Measurements from ENCODE around the gene KRTAP16-1. TPM values are rescaled to one million over a fixed set of nuclear protein-coding genes. Genes with fewer than 3 reads are reported as not detected.

The KRTAP16-1 gene
- polyA plus RNA-seq, 1 donor from 2014 or later: not detected

- Histone ChIP-seq H3F3A (ENCODE audit: insufficient read depth, low read length, poor library complexity, severe bottlenecking) (no peaks in the 10 kb centered on the region), H3K27ac (ENCODE audit: low read length) (no peak overlapping the region), H3K9me2 (ENCODE audit: insufficient read depth, low read length) (no peaks in the 10 kb centered on the region), H3K4me3 (ENCODE audit: low read length) (no peak overlapping the region), H3K4me2 (ENCODE audit: low read length) (no peak overlapping the region), H2AFZ (ENCODE audit: low read depth, low read length) (no peak overlapping the region), H3K27me3 (ENCODE audit: insufficient read depth, low read depth, low read length) (no peaks in the 10 kb centered on the region), H3K79me2 (replicated peaks; ENCODE audit: insufficient read depth, low read length) (no peaks in the 10 kb centered on the region), H4K20me1 (ENCODE audit: insufficient read depth) (no peaks in the 10 kb centered on the region), H3K9ac (ENCODE audit: low read length) (no peak overlapping the region), H3K36me3 (ENCODE audit: insufficient read depth, low read length) (no peaks in the 10 kb centered on the region), H3K9me3 (ENCODE audit: low read length) (no peaks in the 10 kb centered on the region)
- TF ChIP-seq EP300 (conservative IDR thresholded peaks at IDR 0.05; ENCODE audit: poor library complexity, severe bottlenecking) (no peak), MXI1 (conservative IDR thresholded peaks at IDR 0.05; ENCODE audit: poor library complexity, severe bottlenecking) (no peak), POLR2AphosphoS5 (IDR thresholded peaks at IDR 0.05) (no peak), EZH2 (IDR thresholded peaks at IDR 0.05; ENCODE audit: borderline replicate concordance, insufficient read depth, low read length, poor library complexity, severe bottlenecking) (no peak), TAF1 (IDR thresholded peaks at IDR 0.05; ENCODE audit: low read depth) (no peak), REST (IDR thresholded peaks at IDR 0.05; ENCODE audit: borderline replicate concordance) (no peak), SMC3 (conservative IDR thresholded peaks at IDR 0.05; ENCODE audit: poor library complexity) (no peak), RAD21 (conservative IDR thresholded peaks at IDR 0.05) (no peak), CTCF (IDR thresholded peaks at IDR 0.05; ENCODE audit: poor library complexity, severe bottlenecking) (no peak)
Measured at GRCh38 chr17:41307647-41308046, 1.5 kb downstream of the KRTAP16-1 start.

GRCh38 chr17:41304091-41304490 is 5.0 kb downstream of the KRTAP16-1 start:
- Histone ChIP-seq H3K4me2 (ENCODE audit: low read length) (no peak overlapping the region), H2AFZ (ENCODE audit: low read depth, low read length) (no peak overlapping the region)
- TF ChIP-seq REST (IDR thresholded peaks at IDR 0.05; ENCODE audit: borderline replicate concordance) (no peak), SMC3 (conservative IDR thresholded peaks at IDR 0.05; ENCODE audit: poor library complexity) (no peak), EP300 (conservative IDR thresholded peaks at IDR 0.05; ENCODE audit: poor library complexity, severe bottlenecking) (no peak), CTCF (IDR thresholded peaks at IDR 0.05; ENCODE audit: poor library complexity, severe bottlenecking) (no peak), POLR2AphosphoS5 (IDR thresholded peaks at IDR 0.05) (no peak), EZH2 (IDR thresholded peaks at IDR 0.05; ENCODE audit: borderline replicate concordance, insufficient read depth, low read length, poor library complexity, severe bottlenecking) (no peak), RAD21 (conservative IDR thresholded peaks at IDR 0.05) (no peak), TAF1 (IDR thresholded peaks at IDR 0.05; ENCODE audit: low read depth) (no peak), MXI1 (conservative IDR thresholded peaks at IDR 0.05; ENCODE audit: poor library complexity, severe bottlenecking) (no peak)

More at GRCh38 chr17:41304091-41304490, 5.0 kb downstream of the KRTAP16-1 start:
- H3F3A ChIP-seq (ENCODE audit: insufficient read depth, low read length, poor library complexity, severe bottlenecking): no peaks in the 10 kb centered on the region
- H4K20me1 ChIP-seq (ENCODE audit: insufficient read depth): no peaks in the 10 kb centered on the region
- no peaks in the 10 kb centered on the region for H3K79me2 ChIP-seq (replicated peaks; ENCODE audit: insufficient read depth, low read length)
- no peak overlapping the region for H3K4me3 ChIP-seq (ENCODE audit: low read length)
- no peaks in the 10 kb centered on the region for H3K36me3 ChIP-seq (ENCODE audit: insufficient read depth, low read length)
- H3K9me2 ChIP-seq (ENCODE audit: insufficient read depth, low read length): no peaks in the 10 kb centered on the region
- no peaks in the 10 kb centered on the region for H3K9me3 ChIP-seq (ENCODE audit: low read length)
- no peaks in the 10 kb centered on the region for H3K27me3 ChIP-seq (ENCODE audit: insufficient read depth, low read depth, low read length)
- no peak overlapping the region for H3K27ac ChIP-seq (ENCODE audit: low read length)
- no peak overlapping the region for H3K9ac ChIP-seq (ENCODE audit: low read length)

Measured in neural cell (in vitro differentiated cells).